Anterior cingulate cortex (tissue), 58 donors: ENCODE data around the gene BICRA.
A peak's percentile ranks its signal among the peaks of the same experiment; 100 is the strongest.
"Not testable (repeated sequence)": the region's sequence is repeated elsewhere in the genome, so short reads cannot be mapped to it uniquely, and the experiment has no call there.

ENCODE experiments used
- DNase-seq, 58 donors: peaks; one replicate each; lab custom pipeline; 2025; lab: John Stamatoyannopoulos, UW

Gene BICRA

DNA sequence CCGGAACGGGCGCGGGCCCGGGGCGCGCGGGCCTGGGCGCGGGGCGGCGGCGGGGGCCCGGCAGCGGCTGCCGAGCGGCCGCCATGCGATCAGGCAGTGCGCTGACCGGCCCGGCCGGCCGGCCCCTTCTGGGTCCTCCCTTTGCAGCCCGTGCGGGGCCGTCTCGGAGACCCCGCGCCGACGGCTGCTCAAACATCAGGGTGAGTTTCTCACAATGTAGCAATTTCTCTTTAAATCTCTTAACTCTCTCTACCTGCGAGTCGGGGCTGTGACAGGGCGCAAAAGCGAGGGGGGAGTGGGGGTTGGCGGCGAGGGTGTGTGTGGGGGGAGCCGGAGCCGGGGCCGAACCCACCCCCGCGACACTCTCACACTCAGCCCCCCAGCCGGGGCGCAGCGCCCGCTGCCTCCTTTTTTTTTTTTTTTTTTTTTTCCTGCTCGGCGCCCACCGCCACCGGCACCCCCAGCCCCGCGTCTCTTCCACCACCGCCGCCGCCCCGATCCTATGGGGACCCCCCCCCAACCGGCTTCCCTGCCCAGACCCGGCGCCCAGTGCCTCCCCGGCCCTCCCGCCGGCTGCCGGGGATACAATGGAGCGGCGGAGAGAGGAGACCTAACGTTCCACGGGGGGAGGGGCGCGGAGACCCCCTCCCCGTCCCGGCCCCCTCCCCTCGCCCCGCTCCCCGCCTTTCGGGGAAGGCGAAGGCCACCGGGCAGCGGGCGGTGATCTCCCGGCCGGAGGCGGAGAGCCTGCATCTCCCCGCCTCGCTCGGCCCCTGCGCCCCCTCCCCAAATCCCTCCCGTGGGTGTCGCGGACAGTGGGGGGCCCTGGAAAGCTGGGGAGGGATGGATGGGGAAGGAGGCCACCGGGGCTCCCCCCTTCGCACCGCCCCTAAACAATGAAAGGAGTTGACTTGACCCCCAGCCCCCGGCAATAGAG, at the start of gene BICRA:
TSS of gene BICRA (plus strand) at position 166 of the 937 bp plus-strand sequence. CDS start 64,441 bp downstream, outside the sequence.
- DNase-seq = peak in 55 of 58 donors; percentile 26 to 86 (median 66)

DNA sequence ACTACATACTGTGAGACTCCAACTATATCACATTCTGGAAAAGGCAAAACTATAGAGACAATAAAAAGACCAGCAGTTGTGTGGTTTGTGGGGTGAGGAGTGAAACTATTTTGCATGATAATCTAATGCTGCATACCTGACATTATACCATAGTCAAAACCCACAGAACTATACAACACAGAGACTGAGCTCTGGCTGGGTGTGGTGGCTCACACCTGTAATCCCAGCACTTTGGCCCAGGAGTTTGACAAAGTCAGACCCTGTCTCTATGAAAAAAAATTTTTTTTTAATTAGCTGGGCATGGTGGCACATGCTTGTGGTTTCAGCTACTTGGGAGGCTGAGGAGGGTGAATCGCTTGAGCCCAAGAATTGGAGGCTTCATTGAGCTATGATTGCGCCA, 47.9 kb upstream of the BICRA start:
- no peak for DNase-seq

DNA sequence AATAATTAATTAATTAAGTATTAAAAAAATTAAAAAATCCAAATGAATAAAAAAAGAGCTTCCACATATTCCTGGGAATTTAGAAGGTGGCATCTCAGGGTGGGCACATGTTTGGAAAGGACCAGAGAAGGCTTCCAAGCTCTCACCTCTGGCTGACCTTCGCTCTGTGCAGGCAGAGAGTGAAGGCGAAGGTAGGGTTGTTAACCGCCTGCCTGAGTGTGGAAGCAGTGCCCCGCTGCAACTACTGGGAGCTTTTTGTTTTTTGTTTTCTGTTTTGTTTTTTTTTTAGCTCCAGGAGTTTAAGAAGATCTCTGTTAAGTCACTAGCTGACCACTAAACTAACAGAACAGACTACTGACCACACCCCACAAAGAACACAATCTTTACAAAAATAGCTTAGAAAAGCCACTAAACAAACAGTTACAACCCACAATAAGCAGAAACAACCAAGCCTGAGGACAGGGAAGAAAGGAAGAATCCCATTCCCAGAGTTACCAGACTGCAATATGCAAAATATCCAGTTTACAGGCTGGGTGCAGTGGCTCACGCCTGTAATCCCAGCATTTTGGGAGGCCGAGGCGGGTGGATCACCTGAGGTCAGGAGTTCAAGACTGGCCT, 47.4 kb upstream of the BICRA start:
- no peak for DNase-seq

DNA sequence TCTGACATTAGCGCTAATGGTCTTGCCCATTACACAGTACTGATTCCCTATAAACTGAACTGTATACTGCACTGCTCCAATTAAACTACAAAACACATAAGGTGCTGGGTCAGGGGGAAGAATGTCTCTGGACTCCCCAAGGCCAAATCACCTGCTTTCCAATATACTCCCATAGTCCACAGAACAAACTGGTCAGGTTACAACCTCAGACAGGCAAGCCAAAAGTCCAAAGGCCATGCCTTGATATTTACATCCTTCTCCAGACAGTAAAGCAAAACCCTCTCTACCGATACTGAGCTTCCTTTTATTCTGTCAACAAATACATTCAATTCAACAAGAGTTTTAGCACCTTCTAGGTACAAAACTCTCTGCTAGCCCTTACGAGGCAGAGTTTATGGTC, 44.9 kb upstream of the BICRA start:
- no peak for DNase-seq

DNA sequence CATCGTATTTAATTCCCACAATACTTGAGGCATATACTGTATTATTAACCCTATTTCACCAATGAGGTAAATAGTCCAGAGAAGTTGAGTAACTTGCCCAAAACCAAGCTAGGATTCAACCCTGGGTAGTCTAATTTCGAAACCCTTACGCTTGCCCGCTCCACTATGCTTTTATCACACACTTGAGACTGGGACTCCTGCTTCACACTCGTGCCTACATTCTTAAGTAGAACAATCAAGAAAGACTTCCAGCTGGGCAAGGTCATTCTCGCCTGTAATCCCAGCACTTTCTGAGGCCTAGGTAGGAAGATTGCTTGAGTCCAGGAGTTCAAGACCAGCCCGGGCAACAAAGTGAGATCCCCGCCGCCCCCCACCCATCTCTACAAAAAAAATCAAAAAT, 39.6 kb upstream of the BICRA start:
- DNase-seq = no peak

DNA sequence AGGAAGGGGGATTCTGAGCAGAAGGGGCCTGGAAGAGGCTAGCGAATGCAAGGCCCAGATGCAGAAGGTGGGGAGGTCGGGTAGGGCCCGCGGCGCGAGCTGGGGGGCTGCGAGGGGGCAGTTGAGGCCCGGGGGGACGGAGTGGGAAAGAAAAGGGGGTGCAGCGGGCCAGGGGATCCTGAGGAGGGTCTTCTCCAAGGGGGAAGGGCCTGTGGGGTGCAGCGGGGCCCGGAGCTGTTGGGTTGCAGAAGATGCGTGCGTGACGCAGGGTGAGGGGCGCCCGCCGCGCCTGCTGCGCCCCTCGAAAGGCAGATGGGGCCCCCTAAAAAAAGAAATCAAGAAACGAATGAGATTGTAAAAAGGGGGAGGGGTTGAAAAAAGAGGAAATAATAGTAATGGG, 36.3 kb upstream of the BICRA start:
- DNase-seq = peak in 1 of 58 donors; percentile 1

DNA sequence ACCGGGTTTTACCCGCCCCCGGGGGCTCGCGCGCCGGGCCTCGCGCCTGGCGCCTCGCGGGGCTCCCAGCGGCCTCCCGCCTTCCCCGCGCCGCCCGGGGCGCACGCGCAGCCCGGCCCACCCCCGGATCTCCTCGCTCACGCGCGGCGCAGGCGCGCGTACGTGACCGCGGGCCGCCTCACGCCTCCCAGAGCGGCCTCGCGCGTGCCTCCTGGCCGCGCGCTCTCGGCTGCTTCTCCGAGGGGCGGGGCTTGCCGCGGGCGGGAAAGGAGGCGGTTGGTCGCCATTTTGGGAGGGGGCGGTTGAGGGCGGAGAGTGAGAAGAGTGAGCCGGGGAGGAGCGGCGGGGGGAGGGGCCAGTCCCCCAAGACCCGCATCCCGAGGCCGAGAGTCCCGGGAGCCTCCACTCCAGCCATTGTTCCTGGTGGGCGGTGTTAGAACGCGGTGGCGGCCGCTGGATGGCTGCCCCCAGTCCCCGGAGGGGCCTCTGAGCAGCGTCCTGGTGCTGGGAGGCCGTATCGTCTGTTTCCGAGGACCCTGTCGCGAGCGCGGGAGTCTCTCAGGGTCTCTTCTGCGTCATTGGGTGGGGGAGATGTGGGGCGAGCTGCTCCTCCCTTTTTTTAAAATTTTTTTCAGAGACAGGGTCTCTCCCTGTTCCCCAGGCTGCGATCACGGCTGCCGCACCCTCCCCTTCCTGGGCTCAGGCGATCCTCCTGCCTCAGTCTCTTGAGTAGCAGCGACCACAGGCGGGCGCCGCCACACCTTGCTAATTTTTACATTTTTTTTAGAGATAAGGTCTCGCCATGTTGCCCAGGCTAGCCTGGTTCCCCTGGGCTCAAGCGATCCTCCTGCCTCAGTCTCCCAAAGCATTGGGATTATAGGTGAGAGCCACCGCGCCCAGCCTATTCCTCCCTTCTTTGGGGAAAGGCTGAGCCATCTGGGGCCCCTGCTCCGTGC, 35.6 kb upstream of the BICRA start, which contains the start of gene ZNF541:
TSS of gene ZNF541 (minus strand) at position 78 of the 956 bp plus-strand sequence. CDS start 17,292 bp downstream, outside the sequence.
- DNase-seq = peak in 56 of 58 donors; percentile 4 to 82 (median 53)

DNA sequence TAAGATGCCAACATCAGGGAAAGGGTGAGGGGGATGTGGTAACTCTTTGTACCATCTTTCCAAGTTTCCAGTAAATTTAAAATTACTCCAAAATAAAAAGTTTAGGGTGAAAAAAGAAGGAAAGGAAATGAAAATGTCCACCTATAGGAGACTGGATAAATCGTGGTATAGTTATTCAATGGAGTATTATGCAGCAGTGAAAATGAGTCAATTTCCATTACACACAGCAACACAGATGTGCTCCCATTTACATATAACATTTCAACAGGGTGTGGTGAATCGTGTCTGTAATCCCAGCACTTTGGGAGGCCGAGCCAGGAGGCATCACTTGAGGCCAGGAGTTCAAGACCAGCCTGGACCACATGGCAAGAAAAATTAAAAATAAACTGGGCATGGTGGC, 28.5 kb upstream of the BICRA start:
- DNase-seq = no peak

DNA sequence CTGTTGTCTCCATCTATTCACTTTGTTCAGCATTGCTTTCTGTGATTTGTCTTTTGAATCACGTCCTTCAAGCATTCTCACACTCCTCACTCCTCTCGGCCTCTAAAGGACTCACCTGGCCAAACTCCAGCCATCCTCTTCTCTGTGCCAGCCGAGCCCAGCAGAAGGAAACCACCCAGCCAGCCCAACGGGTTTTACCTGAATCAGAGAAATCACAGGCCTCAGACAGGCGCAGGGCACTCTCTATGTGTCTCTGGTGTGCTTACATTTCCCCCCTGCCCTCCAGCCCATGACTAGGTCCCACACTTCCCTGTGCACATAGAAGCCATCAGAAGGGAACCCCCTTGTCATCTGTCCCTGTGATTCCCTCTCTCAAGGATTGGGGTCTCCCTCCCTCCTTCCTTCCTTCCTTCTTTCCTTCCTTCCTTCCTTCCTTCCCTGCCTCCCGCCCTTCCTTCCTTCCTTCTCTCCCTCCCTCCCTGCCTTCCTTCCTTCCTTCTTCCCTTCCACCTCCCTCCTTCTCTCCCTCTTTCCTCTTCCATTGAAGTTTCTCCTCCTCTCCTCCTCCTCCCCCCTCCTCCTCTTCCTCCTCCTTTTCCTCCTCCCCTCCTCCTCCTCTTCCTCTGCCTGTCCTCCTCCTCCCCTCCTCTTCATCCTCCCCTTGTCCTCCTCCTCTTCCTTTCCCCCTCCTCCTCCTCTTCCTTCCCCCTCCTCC, 27.2 kb upstream of the BICRA start:
- DNase-seq = no peak

DNA sequence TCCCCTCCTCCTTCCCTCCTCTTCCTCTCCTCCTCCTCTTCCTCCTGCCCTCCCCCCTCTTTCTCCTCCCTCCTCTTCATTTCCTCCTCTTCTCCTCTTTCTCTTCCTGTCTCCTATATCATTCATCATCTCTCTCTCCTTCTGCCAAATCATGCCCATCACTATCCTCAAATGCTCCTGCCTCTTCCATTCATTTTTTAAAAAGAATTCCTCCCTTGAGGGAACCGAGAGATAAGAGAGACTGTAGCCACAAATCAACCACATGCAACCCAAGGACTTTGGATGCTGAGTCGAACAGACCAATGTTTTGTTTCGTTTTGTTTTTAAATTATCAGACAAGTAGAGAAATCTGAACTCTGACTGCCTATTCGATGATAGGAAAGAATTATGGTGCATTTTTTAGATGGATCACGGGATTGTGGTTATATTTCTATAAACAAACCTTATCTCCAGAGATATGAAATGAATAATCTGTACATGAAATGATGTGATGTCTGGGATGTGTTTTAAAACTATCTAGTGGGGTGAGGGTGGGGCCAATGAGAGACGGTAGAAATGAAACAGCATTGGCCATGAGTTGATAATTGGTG, 26.5 kb upstream of the BICRA start:
- DNase-seq = no peak

DNA sequence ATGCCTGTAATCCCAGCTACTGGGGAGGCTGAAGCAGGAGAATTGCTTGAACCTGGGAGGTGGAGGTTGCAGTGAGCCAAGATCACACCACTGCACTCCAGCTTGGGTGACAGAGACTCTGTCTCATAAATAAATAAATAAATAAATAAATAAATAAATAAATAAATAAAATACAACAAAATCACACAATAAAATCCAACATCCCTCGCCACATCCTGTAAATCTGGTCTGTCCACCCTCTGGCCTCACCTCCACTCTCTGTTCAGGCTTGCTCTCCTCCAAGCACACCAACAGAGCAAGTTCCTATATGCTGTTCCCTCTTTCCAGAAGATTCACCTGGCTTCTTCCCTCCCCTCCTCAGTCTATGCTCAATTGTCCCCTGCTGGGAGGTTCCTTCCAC, 25.8 kb upstream of the BICRA start:
- not testable (repeated sequence) for DNase-seq

DNA sequence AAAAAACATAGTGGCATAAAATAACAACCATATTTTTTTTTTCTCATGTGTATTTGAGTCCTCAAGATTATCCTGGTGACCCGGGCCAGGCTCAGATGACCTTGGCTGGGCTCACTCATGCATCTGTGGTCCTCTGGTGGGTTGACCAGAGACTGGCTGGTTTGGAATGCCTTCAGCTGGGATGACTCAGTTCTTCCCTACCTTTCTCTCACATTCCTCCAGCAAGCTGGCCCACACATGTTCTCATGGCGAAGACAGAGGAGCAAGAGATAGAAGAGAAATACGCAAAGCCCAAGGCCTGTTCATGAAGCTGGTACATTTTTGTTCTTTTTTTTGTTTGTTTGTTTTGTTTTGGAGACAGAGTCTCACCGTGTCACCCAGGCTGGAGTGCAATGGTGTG, 21.6 kb upstream of the BICRA start:
- no peak for DNase-seq

DNA sequence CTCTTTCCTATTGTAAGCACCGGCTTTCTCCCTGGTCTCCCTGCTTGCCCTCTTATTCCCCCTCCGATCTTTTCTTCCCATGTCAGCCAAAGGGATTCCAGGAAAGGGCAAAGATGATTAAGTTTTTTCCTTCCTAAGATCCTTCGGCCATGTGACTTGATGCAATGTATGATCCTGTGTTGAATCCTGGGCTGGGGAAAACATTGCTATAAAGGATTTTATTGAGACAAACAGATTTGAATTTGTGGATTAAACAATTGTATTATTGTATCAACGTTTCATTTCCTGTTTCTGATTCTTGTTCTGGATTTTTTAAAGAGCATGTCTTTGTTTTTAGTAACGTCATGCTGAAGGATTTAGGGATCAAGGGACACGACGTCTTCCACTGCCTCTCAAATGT, 19.1 kb upstream of the BICRA start:
- no peak for DNase-seq

DNA sequence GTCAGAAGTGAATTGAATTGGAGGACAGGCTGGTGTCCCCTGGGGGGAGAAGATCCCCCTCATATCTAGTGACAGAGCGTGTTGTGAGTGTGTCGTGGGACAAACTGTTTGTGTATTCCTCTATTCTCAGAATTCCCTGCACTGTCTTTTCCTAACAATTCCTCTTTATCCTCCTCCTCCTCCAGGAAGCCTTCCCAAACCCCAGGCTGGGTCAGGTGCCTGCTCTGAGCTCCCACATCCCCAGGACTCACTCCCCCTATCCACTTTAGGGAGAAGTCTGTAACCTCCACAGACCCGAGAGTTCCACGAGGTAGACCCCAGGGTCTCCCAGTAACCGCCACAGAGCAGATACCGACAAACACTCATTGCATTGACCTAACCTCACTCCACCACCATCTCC, 15.1 kb upstream of the BICRA start:
- DNase-seq = no peak

DNA sequence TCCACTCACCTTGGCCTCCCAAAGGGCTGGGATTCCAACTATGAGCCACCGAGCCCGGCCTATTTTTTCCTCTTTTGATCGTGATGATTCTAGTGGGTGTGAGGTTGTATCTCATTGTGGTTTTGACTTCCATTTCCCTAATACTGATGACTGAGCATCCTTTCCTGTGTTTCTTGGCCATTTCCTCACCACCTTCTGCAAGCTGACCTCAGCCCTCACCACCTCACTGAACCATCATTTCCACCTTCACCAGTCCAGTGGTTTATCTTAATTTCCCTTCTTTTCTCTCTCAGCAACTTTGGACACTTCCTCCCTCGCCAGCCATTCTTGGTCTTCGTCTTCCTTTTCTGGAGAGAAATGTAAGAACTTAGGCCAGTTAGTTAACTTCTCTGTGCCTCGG, 13.0 kb upstream of the BICRA start:
- no peak for DNase-seq

DNA sequence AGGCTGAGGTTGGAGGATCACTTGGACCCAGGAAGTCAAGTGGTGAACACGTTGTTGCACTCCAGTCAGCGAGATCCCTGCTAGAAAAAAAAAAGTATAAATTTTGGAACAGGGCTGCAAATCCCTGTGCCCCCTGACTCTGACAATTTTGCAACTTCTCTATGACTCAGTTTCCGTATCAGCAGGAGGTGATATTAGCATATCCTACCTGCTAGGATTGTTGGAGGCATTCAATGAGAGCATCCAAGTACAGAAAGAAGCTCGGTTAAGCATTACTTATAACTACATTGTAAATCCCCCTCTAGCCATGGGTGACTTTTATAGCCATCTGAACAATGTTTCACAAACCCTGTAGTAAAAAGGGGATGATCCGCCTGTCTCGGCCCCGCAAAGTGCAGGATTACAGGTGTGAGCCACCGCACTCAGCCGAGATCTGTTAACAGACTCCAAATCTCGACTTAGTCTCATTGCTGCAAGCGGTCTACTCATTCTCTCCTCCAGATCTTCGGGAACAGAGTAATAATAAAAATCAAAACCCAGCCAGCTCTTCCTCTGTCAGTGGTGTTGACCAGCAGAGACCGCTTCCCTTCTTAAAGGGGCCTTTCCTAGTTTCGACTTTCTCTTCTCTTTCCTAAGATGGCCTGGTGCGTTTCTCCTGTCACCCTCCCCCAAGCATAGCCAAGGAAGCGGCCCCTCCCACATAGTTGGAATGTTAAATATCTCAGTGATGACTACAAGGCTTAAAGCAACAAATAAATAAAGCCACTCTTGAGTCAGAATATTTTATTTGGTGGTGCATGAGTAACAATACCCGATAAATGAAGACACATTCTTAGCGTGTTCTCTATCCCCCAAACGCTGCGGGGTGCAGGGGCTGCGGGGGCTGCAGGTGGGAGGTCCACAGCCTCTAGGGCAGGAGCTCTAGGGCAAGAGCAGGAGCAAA, 10.3 kb upstream of the BICRA start:
- DNase-seq = peak in 1 of 58 donors; percentile 8

DNA sequence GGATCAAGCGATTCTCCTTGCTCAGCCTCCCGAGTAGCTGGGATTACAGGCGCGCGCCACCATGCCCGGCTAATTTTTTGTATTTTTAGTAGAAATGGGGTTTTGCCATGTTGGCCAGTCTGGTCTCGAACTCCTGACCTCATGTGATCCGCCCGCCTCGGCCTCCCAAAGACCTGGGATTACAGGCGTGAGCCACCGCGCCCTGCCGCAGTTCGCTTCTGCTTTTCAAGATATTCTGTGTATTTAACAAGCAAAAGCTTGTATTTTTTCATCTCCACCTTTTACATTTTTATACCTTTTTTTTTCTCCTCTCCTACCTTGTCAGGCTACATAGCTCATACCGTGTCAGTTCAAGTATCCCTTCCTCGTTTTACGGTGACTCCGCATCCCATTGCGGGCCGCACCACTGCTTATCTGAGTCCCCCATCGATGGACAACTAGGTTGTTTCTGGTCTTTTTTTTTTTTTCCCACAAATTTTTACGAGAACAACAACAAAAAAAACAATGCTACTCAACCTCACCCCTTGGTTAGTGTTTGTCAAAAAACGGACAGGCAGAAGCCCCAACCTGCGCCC, 9.2 kb upstream of the BICRA start:
- not testable (repeated sequence) for DNase-seq
